Sigmoid colon (tissue), 4 donors: ENCODE data around the gene DCC.

Experiments
- EP300 ChIP-seq, 4 donors: sonication (generic); formaldehyde crosslinking; IDR thresholded peaks; one replicate each; pipeline ENCODE4 v1.6.1; 2017; ENCODE audit warnings: antibody characterized with exemption in 4 of 4
- POLR2A ChIP-seq, 2 donors: fragments of 450-650 bp; IDR thresholded peaks; one replicate each; pipeline ENCODE4 v1.6.1; 2016; ENCODE audit warnings: antibody characterized with exemption in 2 of 2, mild to moderate bottlenecking in 2 of 2, moderate library complexity in 2 of 2
- POLR2AphosphoS5 ChIP-seq, 4 donors: sonication (generic); formaldehyde crosslinking; IDR thresholded peaks; one replicate each; pipeline ENCODE4 v1.6.1; 2017; ENCODE audit warnings: antibody characterized with exemption in 4 of 4
- TF ChIP-seq, protein P1 (sequence below), 4 experiments: fragments of 450-650 bp in 3 of 4; fragments of 200-600 bp in 1 of 4; IDR thresholded peaks; one replicate each; pipeline ENCODE4 v1.5.1; 2016 to 2019; ENCODE audit warnings: antibody characterized with exemption in 4 of 4, mild to moderate bottlenecking in 3 of 4, moderate library complexity in 2 of 4

- TF ChIP-seq, protein P1, sequence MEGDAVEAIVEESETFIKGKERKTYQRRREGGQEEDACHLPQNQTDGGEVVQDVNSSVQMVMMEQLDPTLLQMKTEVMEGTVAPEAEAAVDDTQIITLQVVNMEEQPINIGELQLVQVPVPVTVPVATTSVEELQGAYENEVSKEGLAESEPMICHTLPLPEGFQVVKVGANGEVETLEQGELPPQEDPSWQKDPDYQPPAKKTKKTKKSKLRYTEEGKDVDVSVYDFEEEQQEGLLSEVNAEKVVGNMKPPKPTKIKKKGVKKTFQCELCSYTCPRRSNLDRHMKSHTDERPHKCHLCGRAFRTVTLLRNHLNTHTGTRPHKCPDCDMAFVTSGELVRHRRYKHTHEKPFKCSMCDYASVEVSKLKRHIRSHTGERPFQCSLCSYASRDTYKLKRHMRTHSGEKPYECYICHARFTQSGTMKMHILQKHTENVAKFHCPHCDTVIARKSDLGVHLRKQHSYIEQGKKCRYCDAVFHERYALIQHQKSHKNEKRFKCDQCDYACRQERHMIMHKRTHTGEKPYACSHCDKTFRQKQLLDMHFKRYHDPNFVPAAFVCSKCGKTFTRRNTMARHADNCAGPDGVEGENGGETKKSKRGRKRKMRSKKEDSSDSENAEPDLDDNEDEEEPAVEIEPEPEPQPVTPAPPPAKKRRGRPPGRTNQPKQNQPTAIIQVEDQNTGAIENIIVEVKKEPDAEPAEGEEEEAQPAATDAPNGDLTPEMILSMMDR (IDR thresholded peaks at IDR 0.05) = no peak
- TF ChIP-seq POLR2AphosphoS5 (IDR thresholded peaks at IDR 0.05) = no peak
- no peak for TF ChIP-seq POLR2A (IDR thresholded peaks at IDR 0.05)
- TF ChIP-seq EP300 (IDR thresholded peaks at IDR 0.05) = no peak
These were observed 119.9 kb downstream of the DCC start for GRCh38 chr18:52459890-52460289.
